Measurements from ENCODE around the gene ZNF660. TPM values are rescaled to one million over a fixed set of nuclear protein-coding genes. Genes with fewer than 3 reads are reported as not detected.
A peak's percentile ranks its signal among the peaks of the same experiment; 100 is the strongest.
"Not testable (repeated sequence)": the region's sequence is repeated elsewhere in the genome, so short reads cannot be mapped to it uniquely, and the experiment has no call there.

Gene ZNF660
- total RNA-seq, 4 donors from 2014 or later, result 3.8 to 16.3 (median 10.5) TPM

GRCh38 chr3:44576613-44577012 is 8.2 kb upstream of the ZNF660 start:
- H3K27me3 ChIP-seq, result no peaks in the 10 kb centered on the region
- H3K9me3 ChIP-seq, result peaks cover 0 to 5% of the 10 kb centered on the region in 2 donors
- no peak overlapping the region for H3K27ac ChIP-seq
- H3K4me1 ChIP-seq, result no peaks in the 10 kb centered on the region
- H3K4me3 ChIP-seq, result no peak overlapping the region
- no peak for TF ChIP-seq CTCF (IDR thresholded peaks at IDR 0.05)
- no peak for TF ChIP-seq POLR2A (IDR thresholded peaks at IDR 0.05)
- intact Hi-C loops (cut with DNase I; ENCODE audit: low total_unique reads), result no loop called here
- DNase-seq, result no peak
- H3K36me3 ChIP-seq, result no peaks in the 10 kb centered on the region

- H3K9me3 ChIP-seq; DNase-seq; H3K36me3 ChIP-seq; H3K27me3 ChIP-seq; H3K27ac ChIP-seq; H3K4me1 ChIP-seq; H3K4me3 ChIP-seq; intact Hi-C loops (cut with DNase I; ENCODE audit: low total_unique reads): not testable (repeated sequence)
Observed at GRCh38 chr3:44577354-44577952, 7.3 kb upstream of the ZNF660 start.

DNA sequence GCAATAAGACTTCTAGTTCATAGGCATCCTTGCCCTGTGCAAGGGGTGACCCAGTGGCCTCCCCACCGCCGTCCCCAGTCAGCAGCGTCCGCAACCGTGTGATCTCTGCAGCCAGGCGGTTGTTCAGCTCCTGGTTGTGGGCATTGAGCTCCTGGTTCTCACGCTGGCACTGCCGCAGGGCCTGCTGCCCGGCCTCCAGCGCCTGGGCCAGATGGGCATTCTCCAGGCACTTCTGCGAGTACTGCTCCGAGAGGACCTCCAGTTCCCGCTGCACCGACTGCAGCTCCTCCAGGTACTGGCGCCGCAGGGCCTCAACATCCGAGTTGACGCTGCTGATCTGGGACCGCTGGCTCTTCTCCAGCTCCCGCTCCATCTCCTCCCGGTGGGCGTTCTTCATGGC is 6.4 kb upstream of the ZNF660 start:
- H3K27me3 ChIP-seq; intact Hi-C loops (cut with DNase I; ENCODE audit: low total_unique reads); H3K27ac ChIP-seq; H3K9me3 ChIP-seq; H3K36me3 ChIP-seq; H3K4me3 ChIP-seq; DNase-seq; H3K4me1 ChIP-seq: not testable (repeated sequence)

DNA sequence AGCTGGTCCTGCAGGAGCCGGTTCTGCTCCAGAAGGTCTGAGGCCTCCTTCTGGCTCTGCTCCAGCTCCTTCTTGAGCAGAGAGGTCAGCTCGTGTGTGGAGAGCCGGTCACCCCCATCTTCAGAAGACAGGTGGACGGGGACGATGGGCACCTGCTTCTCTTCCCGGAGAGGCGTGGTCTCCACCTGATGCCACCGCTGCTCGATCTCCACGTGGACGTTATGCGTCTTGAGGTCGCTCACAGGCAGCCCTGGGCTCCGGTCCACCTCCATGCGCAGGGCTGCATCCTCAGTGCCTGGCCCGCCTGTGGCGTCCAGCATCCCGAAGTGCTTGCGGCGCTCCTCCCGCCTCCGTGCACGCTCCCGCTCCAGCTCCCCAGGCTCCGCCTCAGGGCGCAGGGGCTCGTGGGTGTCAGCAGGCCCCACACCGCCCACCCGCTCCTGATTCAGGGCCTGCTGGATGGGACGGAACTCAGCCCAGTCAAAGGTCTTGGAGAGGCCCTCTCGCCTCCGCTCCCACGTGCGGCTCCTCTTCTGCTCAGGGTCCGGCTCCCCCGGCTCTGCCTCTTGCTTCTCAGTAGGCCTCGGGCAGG is 5.7 kb upstream of the ZNF660 start:
- H3K27me3 ChIP-seq; H3K27ac ChIP-seq; H3K36me3 ChIP-seq; H3K4me1 ChIP-seq; intact Hi-C loops (cut with DNase I; ENCODE audit: low total_unique reads); H3K9me3 ChIP-seq; H3K4me3 ChIP-seq: not testable (repeated sequence)
- DNase-seq, result peak in 1 of 2 donors; percentile 12

- H3K9me3 ChIP-seq; intact Hi-C loops (cut with DNase I; ENCODE audit: low total_unique reads); H3K27ac ChIP-seq; DNase-seq; H3K27me3 ChIP-seq; H3K4me3 ChIP-seq; H3K36me3 ChIP-seq; H3K4me1 ChIP-seq: not testable (repeated sequence)
Observed at GRCh38 chr3:44579749-44580148, 5.0 kb upstream of the ZNF660 start.

DNA sequence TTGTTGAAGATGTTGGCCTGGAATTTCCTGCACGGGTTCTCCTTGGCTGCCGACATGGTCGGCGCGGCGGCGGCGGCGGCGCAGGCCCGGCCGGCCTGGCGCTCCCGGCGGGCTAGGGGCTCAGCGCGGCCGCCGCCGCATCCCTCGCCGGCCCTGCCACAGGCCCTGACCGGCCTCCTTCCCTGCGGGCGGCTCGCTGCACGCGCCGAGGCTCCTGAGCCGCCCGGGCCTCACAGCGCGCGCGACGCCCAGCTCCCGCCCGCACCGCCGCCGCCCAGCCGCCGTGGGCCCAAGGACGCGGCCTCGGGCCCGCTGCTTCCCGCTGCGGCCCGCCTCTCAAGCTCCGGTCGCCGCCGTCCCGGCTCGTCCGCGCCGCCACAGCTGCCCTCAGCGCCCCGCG is 3.8 kb upstream of the ZNF660 start:
- H3K4me3 ChIP-seq; H3K27ac ChIP-seq; intact Hi-C loops (cut with DNase I; ENCODE audit: low total_unique reads); DNase-seq; H3K36me3 ChIP-seq; H3K4me1 ChIP-seq; H3K9me3 ChIP-seq; H3K27me3 ChIP-seq: not testable (repeated sequence)

GRCh38 chr3:44596621-44597020 is 11.9 kb downstream of the ZNF660 start:
- H3K9me3 ChIP-seq, result peaks cover 0 to 45% of the 10 kb centered on the region in 2 donors
- intact Hi-C loops (cut with DNase I; ENCODE audit: low total_unique reads), result no loop called here

More at GRCh38 chr3:44596621-44597020, 11.9 kb downstream of the ZNF660 start:
- TF ChIP-seq CTCF (IDR thresholded peaks at IDR 0.05) (no peak), POLR2A (IDR thresholded peaks at IDR 0.05) (no peak)
- no peaks in the 10 kb centered on the region for H3K27me3 ChIP-seq
- no peaks in the 10 kb centered on the region for H3K4me1 ChIP-seq
- no peak for DNase-seq
- H3K27ac ChIP-seq, result no peak overlapping the region
- no peak overlapping the region for H3K4me3 ChIP-seq
- no peaks in the 10 kb centered on the region for H3K36me3 ChIP-seq

Measured in uterus (tissue), 4 donors.